Gastrocnemius medialis (tissue), 4 donors: Measurements from ENCODE around the gene HYLS1.

Experiments
- POLR2A ChIP-seq, 2 donors: fragments of 450-650 bp; IDR thresholded peaks; one replicate each; pipeline ENCODE4 v1.6.1; 2017; ENCODE audit warnings: antibody characterized with exemption in 2 of 2, mild to moderate bottlenecking in 2 of 2, moderate library complexity in 2 of 2
- TF ChIP-seq, protein P1 (sequence below), 5 experiments: fragments of 450-650 bp in 3 of 5; fragments of 200-600 bp in 2 of 5; sonication (generic) in 2 of 5; IDR thresholded peaks in 4 of 5; conservative IDR thresholded peaks in 1 of 5; 1 replicate in 4 of 5; 2 replicates in 1 of 5; pipeline ENCODE4 v1.5.1; 2016 to 2019; ENCODE audit warnings: antibody characterized with exemption in 5 of 5, mild to moderate bottlenecking in 3 of 5, moderate library complexity in 3 of 5

DNA sequence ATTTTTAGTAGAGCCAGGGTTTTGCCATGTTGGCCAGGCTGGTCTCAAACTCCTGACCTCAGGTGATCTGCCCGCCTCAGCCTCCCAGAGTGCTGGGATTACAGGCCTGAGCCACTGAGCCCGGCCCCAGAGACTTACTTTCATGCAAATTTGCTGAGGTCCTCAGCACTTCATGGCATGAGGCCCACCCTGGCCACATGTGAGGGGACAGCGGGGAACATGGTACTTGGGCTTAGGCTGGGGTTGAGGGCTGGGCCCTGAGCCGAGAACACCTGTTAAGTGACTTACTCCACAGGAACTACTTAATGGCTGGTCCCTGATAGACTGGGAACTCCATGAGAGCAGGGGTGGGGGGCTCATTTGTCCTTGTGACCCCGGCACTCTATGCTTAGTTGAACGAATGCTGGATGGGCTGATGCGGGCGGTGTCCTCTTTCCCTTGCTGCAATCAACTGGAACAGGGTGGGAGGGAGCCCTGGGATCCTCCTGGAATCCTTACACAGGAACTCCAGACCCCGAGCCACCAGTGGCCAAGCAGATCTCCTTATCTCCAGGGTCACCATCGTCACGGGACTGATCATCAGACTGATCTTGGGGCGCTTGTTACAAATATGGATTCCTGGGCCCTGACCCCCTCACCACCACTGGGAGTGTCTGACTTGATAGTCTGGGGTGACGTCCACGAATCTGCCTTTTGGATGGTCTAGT is 59.4 kb downstream of the HYLS1 start:
- TF ChIP-seq, protein P1, sequence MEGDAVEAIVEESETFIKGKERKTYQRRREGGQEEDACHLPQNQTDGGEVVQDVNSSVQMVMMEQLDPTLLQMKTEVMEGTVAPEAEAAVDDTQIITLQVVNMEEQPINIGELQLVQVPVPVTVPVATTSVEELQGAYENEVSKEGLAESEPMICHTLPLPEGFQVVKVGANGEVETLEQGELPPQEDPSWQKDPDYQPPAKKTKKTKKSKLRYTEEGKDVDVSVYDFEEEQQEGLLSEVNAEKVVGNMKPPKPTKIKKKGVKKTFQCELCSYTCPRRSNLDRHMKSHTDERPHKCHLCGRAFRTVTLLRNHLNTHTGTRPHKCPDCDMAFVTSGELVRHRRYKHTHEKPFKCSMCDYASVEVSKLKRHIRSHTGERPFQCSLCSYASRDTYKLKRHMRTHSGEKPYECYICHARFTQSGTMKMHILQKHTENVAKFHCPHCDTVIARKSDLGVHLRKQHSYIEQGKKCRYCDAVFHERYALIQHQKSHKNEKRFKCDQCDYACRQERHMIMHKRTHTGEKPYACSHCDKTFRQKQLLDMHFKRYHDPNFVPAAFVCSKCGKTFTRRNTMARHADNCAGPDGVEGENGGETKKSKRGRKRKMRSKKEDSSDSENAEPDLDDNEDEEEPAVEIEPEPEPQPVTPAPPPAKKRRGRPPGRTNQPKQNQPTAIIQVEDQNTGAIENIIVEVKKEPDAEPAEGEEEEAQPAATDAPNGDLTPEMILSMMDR (IDR thresholded peaks at IDR 0.05 in 4 of 5, conservative IDR thresholded peaks at IDR 0.05 in 1 of 5) = no peak
- no peak for TF ChIP-seq POLR2A (IDR thresholded peaks at IDR 0.05)
